ENCODE results near the gene ANKRD6.

DNA sequence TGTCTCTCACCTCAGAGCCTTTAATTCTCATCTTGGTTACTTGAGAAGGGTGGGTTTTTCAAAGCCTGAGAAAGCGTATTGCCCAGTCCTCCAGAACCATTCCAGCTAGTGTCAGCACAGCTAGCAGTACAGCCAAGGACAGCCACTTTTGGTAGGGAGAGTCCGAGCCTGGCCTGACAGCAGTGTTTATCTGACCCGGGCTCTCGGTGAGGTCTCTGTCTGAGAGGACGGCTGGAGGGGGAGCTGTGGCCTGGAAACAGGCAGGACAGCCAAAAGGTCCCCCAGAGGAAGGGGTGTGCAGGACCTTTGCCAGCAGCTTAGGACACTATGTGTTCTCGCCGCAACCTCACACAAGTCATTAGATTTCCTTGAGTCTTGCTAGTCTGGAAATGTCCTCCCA, 166.8 kb downstream of the ANKRD6 start:
- TF ChIP-seq, protein P1, sequence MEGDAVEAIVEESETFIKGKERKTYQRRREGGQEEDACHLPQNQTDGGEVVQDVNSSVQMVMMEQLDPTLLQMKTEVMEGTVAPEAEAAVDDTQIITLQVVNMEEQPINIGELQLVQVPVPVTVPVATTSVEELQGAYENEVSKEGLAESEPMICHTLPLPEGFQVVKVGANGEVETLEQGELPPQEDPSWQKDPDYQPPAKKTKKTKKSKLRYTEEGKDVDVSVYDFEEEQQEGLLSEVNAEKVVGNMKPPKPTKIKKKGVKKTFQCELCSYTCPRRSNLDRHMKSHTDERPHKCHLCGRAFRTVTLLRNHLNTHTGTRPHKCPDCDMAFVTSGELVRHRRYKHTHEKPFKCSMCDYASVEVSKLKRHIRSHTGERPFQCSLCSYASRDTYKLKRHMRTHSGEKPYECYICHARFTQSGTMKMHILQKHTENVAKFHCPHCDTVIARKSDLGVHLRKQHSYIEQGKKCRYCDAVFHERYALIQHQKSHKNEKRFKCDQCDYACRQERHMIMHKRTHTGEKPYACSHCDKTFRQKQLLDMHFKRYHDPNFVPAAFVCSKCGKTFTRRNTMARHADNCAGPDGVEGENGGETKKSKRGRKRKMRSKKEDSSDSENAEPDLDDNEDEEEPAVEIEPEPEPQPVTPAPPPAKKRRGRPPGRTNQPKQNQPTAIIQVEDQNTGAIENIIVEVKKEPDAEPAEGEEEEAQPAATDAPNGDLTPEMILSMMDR (conservative IDR thresholded peaks at IDR 0.05; ENCODE audit: low read depth, low read length) = no peak
- no peak for TF ChIP-seq EZH2 (IDR thresholded peaks at IDR 0.05; ENCODE audit: low read length, unreplicated experiment)
- TF ChIP-seq EZH2phosphoT487 (IDR thresholded peaks at IDR 0.05; ENCODE audit: borderline replicate concordance, low read length) = no peak

Data from PC-3 (cell line).